Tibial artery (tissue), 4 donors: ENCODE measurements around the gene ELP4.

ENCODE experiments used
- DNase-seq, 2 donors: peaks; one replicate each; pipeline ENCODE4 v3.0.0-alpha.2; 2019
- H3K27ac ChIP-seq, 2 donors: fragments of 200-600 bp; sonication (generic) in 1 of 2; 1 replicate in 1 of 2; 2 replicates in 1 of 2; pipeline ENCODE4 v1.5.1; 2018 to 2019; ENCODE audit warnings: mild to moderate bottlenecking in 1 of 2
- H3K27me3 ChIP-seq, 2 donors: fragments of 200-600 bp; sonication (generic) in 1 of 2; one replicate each; pipeline versions ENCODE4 v1.5.1 to v1.6.0; 2016 to 2019
- H3K36me3 ChIP-seq, 3 donors: fragments of 200-600 bp; sonication (generic) in 2 of 3; one replicate each; pipeline ENCODE4 v1.5.1; 2016 to 2019; ENCODE audit warnings: mild to moderate bottlenecking in 2 of 3
- H3K4me1 ChIP-seq, 4 donors: fragments of 200-600 bp; sonication (generic) in 2 of 4; 1 replicate in 3 of 4; 2 replicates in 1 of 4; pipeline ENCODE4 v1.5.1; 2016 to 2019
- H3K4me3 ChIP-seq, 2 donors: fragments of 200-600 bp; sonication (generic) in 1 of 2; 1 replicate in 1 of 2; 2 replicates in 1 of 2; pipeline ENCODE4 v1.5.1; 2018 to 2019; ENCODE audit warnings: mild to moderate bottlenecking in 2 of 2
- H3K9me3 ChIP-seq, 3 donors: fragments of 200-600 bp; sonication (generic) in 1 of 3; one replicate each; pipeline ENCODE4 v1.5.1; 2016 to 2019
- intact Hi-C: fragments of 100-400 bp; cut with DNase I; formaldehyde crosslinking; loops from one replicate; pipeline ENCODE4 v1.15.0; 2023; ENCODE audit warnings: low total_unique reads
- TF ChIP-seq, protein P1 (sequence below), 2 experiments: fragments of 200-600 bp in 1 of 2; fragments of 450-650 bp in 1 of 2; IDR thresholded peaks; one replicate each; pipeline ENCODE4 v1.5.1; 2017 to 2019; ENCODE audit warnings: antibody characterized with exemption in 2 of 2, mild to moderate bottlenecking in 1 of 2, moderate library complexity in 1 of 2

The ELP4 gene, protein sequence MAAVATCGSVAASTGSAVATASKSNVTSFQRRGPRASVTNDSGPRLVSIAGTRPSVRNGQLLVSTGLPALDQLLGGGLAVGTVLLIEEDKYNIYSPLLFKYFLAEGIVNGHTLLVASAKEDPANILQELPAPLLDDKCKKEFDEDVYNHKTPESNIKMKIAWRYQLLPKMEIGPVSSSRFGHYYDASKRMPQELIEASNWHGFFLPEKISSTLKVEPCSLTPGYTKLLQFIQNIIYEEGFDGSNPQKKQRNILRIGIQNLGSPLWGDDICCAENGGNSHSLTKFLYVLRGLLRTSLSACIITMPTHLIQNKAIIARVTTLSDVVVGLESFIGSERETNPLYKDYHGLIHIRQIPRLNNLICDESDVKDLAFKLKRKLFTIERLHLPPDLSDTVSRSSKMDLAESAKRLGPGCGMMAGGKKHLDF

DNA sequence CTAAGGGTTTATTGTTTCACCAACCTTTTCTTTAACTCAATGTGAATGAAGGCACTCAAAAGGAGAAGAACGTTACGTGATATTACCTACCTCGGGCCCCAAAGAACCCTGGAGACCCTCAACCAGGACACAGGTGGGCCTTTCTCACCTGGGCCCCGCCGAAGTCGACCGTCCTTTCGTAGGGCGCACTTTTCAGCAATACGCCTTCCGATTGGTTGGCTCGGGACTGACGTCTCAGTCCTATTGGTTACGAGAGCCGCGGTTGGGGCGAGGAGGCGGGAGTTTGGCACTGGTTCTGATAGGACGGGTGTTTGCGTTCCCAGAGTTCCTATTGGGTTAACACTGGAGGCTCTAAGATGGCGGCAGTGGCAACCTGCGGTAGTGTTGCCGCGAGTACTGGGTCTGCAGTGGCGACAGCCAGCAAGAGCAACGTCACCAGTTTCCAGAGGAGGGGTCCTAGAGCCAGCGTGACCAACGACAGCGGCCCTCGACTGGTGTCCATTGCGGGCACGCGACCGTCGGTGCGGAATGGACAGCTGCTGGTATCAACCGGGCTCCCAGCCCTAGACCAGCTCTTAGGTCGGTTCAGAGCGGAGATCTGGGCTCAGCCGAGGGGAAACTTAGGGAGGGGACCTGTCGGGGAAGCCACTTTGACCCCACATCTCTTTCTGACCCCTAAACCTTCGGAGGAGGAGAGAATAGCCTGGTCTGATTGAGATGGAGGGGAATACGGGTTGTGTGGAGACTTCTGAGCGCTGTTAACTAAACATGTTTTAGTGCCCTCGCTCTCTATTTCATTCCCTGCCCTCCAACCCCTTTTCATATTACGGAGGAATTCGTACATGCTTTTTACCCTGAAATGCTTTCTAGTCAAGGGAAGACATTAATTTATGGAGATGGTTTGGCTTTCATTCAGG, at the start of gene ELP4, which contains the start of gene IMMP1L:
Gene ELP4 (plus strand): TSS at position 339 of the 917 bp plus-strand sequence. CDS start 18 bp downstream, at position 357.
Gene IMMP1L (minus strand): TSS at position 194 of the 917 bp plus-strand sequence. CDS start 46,346 bp downstream, outside the sequence.
- peak; percentile 96 to 97 for DNase-seq
- Histone ChIP-seq H3K4me1 (peaks cover 0 to 18% (median 1%) of the 10 kb centered on the region in 4 donors), H3K27ac (peak within 1 kb of the TSS; percentile 83 to 84), H3K4me3 (peak within 1 kb of the TSS; percentile 68 to 73), H3K27me3 (no peaks in the 10 kb centered on the region), H3K9me3 (no peaks in the 10 kb centered on the region), H3K36me3 (peaks cover 0 to 5% (median 3%) of the 10 kb centered on the region in 3 donors)
- intact Hi-C loops = no loop called here
- TF ChIP-seq, protein P1, sequence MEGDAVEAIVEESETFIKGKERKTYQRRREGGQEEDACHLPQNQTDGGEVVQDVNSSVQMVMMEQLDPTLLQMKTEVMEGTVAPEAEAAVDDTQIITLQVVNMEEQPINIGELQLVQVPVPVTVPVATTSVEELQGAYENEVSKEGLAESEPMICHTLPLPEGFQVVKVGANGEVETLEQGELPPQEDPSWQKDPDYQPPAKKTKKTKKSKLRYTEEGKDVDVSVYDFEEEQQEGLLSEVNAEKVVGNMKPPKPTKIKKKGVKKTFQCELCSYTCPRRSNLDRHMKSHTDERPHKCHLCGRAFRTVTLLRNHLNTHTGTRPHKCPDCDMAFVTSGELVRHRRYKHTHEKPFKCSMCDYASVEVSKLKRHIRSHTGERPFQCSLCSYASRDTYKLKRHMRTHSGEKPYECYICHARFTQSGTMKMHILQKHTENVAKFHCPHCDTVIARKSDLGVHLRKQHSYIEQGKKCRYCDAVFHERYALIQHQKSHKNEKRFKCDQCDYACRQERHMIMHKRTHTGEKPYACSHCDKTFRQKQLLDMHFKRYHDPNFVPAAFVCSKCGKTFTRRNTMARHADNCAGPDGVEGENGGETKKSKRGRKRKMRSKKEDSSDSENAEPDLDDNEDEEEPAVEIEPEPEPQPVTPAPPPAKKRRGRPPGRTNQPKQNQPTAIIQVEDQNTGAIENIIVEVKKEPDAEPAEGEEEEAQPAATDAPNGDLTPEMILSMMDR (IDR thresholded peaks at IDR 0.05) = peak in 1 of 2 experiments; percentile 18

DNA sequence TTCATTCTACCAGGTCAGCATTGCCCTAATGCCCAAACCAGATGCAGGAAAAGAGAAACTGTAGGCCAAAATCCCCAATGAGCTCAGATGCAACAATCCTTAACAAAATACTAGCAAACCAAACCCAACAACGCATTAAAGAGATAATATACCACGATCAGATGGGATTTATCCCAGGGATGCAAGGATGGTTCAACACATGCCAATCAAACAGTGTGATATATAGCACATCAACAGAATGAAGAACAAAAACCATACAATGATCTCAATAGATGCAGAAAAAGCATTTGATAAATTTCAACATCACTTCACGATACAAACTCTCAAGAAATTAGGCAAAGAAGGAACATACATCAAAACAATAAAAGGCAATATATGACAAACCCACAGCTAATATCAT, 45.1 kb upstream of the ELP4 start:
- peaks cover 4 to 12% (median 11%) of the 10 kb centered on the region in 3 donors for H3K36me3 ChIP-seq
- H3K9me3 ChIP-seq = peaks cover 0 to 18% (median 13%) of the 10 kb centered on the region in 3 donors
- H3K27ac ChIP-seq = no peak overlapping the region
- no peak overlapping the region for H3K4me3 ChIP-seq
- H3K4me1 ChIP-seq = no peaks in the 10 kb centered on the region
- intact Hi-C loops = no loop called here
- H3K27me3 ChIP-seq = no peaks in the 10 kb centered on the region
- TF ChIP-seq, protein P1 (IDR thresholded peaks at IDR 0.05) = no peak
- no peak for DNase-seq

DNA sequence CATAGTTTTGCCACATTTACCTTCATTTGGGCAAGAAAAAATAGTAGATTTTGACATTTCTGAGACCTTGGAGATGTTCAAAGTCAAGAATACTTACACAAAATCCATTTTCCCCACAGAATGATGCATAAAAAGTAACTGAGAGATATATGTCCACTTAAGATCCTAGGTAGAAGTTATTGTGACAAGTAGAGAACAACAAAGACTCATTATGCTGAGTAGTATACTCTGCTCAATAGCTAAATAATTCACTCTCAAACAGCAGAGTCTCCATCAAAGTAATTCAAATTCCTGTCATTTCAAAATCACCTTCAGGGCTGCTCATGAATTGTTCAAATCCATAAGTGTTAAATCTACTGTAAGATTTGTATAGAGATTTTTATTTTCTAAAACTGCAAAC, 35.5 kb upstream of the ELP4 start:
- no peak for DNase-seq
- no peaks in the 10 kb centered on the region for H3K36me3 ChIP-seq
- no peaks in the 10 kb centered on the region for H3K27me3 ChIP-seq
- intact Hi-C loops = no loop called here
- H3K9me3 ChIP-seq = no peaks in the 10 kb centered on the region
- no peaks in the 10 kb centered on the region for H3K4me1 ChIP-seq
- TF ChIP-seq, protein P1 (IDR thresholded peaks at IDR 0.05) = no peak
- no peak overlapping the region for H3K4me3 ChIP-seq
- no peak overlapping the region for H3K27ac ChIP-seq

DNA sequence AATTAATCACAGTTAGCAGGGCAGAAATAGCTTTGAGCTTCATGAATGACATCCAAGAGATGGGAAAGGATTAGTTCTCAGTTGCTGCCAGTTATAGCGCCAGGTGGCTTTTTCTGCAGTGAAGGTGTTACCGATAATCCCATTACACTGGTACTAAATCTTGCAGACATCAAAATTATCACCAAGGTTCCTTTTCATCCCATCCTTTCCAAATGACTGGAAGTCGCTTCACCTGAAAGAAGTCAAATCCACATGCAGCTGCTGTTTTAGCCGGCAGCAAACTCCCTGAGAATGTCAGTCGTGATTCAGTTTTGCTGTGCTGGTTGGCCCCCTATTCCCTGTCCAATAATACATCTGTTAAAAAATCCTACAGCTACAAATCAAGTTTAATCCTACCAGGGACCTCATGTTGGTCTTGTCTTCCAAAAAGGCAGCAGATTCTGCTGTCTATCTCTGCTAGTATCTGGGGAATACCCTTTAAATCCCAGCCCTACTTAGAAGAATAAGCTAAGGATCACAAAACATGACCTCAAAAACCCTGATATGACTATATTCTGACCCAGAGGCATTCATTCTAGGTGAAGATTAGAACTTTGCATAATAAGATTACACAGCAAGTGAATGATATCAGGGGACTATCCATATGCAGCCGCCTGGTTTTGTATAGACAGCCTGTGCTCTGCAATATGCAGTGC, 31.9 kb upstream of the ELP4 start:
- Histone ChIP-seq H3K4me3 (no peak overlapping the region), H3K27ac (no peak overlapping the region), H3K36me3 (no peaks in the 10 kb centered on the region), H3K9me3 (no peaks in the 10 kb centered on the region), H3K27me3 (no peaks in the 10 kb centered on the region), H3K4me1 (no peaks in the 10 kb centered on the region)
- intact Hi-C loops = no loop called here
- DNase-seq = no peak
- TF ChIP-seq, protein P1 (IDR thresholded peaks at IDR 0.05) = no peak

DNA sequence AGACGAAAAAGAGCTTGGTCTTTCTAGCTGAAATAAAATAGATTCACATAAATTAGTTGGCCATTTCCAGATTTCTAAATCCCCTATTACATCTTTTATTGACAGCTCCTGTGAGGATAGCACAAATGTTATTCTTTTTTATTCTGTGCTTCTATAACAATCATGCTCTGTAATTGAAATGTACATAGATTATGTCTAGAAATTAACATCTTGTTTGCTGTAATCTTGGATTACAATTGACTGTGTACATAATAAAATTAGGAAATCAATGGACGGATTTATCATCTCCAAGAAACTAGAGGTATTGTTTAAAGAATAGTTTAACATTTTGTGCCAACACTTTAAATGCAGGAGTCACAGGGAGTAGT, 31.4 kb upstream of the ELP4 start:
- H3K4me3 ChIP-seq = no peak overlapping the region
- no peak for DNase-seq
- no peaks in the 10 kb centered on the region for H3K9me3 ChIP-seq
- intact Hi-C loops = no loop called here
- H3K27ac ChIP-seq = no peak overlapping the region
- H3K4me1 ChIP-seq = no peaks in the 10 kb centered on the region
- TF ChIP-seq, protein P1 (IDR thresholded peaks at IDR 0.05) = no peak
- H3K27me3 ChIP-seq = no peaks in the 10 kb centered on the region
- no peaks in the 10 kb centered on the region for H3K36me3 ChIP-seq
